HFFc6 (cell line): ENCODE results near the gene BACH1. TPM values are rescaled to one million over a fixed set of nuclear protein-coding genes. Genes with fewer than 3 reads are reported as not detected.
A peak's percentile ranks its signal among the peaks of the same experiment; 100 is the strongest.

Experiments
- DNase-seq: peaks from one replicate; pipeline ENCODE4 v3.0.0-alpha.2; 2018
- H3K27ac Mint-ChIP-seq: 2 replicates; pipeline ENCODE4 v1.8.0; 2020; ENCODE audit warnings: mild to moderate bottlenecking, mixed read lengths
- H3K27me3 Mint-ChIP-seq: 2 replicates; pipeline ENCODE4 v1.8.0; 2021; ENCODE audit warnings: mild to moderate bottlenecking, moderate library complexity, mixed read lengths; ENCODE audit not compliant: insufficient read depth
- H3K36me3 Mint-ChIP-seq: 2 replicates; pipeline ENCODE4 v1.8.0; 2021; ENCODE audit warnings: low read depth, mixed read lengths
- H3K4me1 Mint-ChIP-seq: 2 replicates; pipeline ENCODE4 v1.8.0; 2020; ENCODE audit warnings: low read depth, mixed read lengths
- H3K4me3 Mint-ChIP-seq: 2 replicates; pipeline ENCODE4 v1.8.0; 2020; ENCODE audit warnings: mild to moderate bottlenecking, moderate library complexity, mixed read lengths
- H3K9me3 Mint-ChIP-seq: 2 replicates; pipeline ENCODE4 v1.8.0; 2020; ENCODE audit warnings: mild to moderate bottlenecking, mixed read lengths
- CTCF ChIP-seq: fragments of 200-600 bp; sonication (generic); IDR thresholded peaks from 2 replicates; pipeline ENCODE4 v1.5.0; 2021; ENCODE audit warnings: antibody characterized with exemption, mild to moderate bottlenecking
- total RNA-seq, 6 experiments: library from RNA; stranded (reverse); fragmentation: NEBNext Ultra II Directional; extraction: Animal tissue kit (Norgen Biotek cat#: 25700); gene quantifications; 2 replicates in 1 of 6; 3 replicates in 5 of 6; pipeline ENCODE4 v1.2.3, GENCODE V29; 2021

Gene BACH1
- total RNA-seq, 6 experiments from 2014 or later: 47.3 to 53.5 (median 53.1) TPM

- peaks cover 65% of the 10 kb centered on the region for H3K4me1 Mint-ChIP-seq
- no peak for DNase-seq
- peaks cover 28% of the 10 kb centered on the region for H3K36me3 Mint-ChIP-seq
- H3K4me3 Mint-ChIP-seq: no peak overlapping the region
- H3K27me3 Mint-ChIP-seq: no peaks in the 10 kb centered on the region
- H3K9me3 Mint-ChIP-seq: peaks cover 27% of the 10 kb centered on the region
- TF ChIP-seq CTCF: no peak
- H3K27ac Mint-ChIP-seq: peak overlapping the region; percentile 83
These were observed 41.0 kb upstream of the BACH1 start for GRCh38 chr21:29257701-29258100.

DNA sequence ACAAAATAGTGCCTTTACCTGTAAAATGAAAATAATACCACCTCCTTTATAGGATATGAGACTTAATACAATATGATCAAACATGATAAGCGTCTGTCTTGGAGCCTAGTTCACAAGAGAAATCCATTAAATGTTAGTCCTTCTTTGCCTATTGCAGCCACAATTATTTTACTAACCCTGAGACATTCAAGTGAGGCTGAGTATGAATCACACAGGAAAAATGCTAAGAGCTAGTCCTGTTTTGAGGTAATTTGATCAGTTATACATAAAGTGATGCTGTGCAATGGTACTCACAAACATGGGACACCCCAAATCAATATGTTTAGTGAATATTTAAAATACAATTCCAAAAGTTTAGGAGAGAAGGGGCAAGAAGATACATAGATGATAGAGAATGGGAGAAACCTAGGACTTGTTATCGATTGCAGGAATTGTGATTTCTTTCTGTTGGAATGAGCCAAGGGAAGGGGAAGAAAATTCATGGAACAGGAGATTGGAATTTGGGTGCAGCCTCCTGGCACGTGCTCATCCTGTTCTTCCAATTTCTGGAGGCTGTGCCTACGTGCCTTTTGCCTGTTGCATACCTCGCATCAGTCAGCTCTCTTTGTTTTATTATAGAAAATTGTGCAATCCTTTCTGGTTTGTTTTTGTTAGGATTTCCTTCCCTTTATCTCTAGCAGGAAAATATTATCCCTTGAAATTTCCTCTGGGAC lies 39.9 kb upstream of the BACH1 start:
- peak overlapping the region; percentile 83 for H3K27ac Mint-ChIP-seq
- peak overlapping the region; percentile 76 for H3K4me3 Mint-ChIP-seq
- TF ChIP-seq CTCF: no peak
- H3K4me1 Mint-ChIP-seq: peaks cover 67% of the 10 kb centered on the region
- peaks cover 16% of the 10 kb centered on the region for H3K9me3 Mint-ChIP-seq
- H3K36me3 Mint-ChIP-seq: peaks cover 17% of the 10 kb centered on the region
- peak; percentile 87 for DNase-seq
- H3K27me3 Mint-ChIP-seq: no peaks in the 10 kb centered on the region

DNA sequence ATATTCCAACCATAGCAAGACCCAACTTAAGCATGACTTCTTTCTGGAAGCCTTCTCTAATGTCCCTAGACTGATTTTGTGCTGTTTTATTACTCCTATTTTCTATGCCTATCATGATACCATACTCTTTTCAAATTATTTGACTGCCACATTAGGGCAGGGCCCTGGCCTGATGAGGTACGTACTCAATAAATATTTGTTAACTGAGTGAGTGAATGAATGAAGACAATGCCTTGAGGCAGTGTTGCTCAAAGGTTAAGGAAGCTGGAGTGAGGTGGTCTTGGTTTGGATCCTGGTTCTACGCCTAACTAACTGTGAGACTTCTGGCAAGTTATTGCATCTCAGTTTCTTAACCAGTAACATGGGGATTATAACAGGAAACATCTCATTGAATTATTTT lies 38.3 kb upstream of the BACH1 start:
- Mint-ChIP-seq H3K36me3 (0 out of 2 replicates have a peak, but pooled peaks cover 9% of the 10 kb centered on the region), H3K9me3 (peaks cover 3% of the 10 kb centered on the region; the same call in 1 of the 2 replicates), H3K4me3 (no peak overlapping the region), H3K27me3 (no peaks in the 10 kb centered on the region), H3K27ac (no peak overlapping the region; the same call in 1 of the 2 replicates), H3K4me1 (peaks cover 74% of the 10 kb centered on the region)
- no peak for TF ChIP-seq CTCF
- DNase-seq: no peak

DNA sequence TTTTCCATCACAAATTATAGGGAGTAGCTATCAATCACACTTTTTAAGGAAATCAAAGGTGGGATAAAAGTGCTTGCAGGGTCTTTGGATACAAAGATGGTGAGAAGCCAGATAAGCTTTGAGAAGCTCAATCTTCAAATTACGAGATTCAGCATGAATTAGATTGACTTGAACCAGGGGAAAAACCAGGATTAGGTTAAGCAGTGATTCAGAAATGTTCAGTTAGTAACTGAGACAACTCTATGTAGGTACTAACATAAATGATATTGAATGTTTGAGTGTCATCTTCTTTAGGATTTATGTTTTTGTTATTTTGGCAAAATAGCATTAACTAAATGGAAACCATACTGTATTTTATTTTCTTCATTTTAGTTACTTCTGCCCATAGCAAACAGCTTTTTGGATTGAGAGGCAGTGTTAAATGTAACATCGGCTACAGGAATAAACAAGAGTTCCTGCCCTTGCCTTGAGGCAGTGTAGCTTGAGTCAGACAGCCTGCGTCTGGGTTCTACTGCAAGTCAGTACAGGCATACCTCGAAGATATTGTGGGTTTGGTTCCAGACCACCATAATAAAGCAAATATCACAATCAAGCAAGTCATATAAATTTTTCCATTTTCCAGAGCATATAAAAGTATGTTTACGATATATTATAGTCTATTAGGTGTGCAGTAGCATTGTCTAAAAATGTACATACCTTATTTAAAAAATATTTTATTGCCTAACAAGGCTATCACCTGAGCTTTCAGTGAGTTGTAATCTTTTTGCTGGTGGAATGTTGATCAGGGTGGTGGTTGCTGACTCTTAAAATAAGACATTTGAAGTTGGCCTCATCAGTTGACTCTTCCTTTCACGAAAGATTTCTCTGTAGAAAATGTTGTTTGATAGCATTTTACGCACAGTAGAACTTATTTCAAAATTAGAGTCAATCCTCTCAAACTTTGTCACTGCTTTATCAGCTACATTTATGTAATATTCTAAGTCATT lies 36.9 kb upstream of the BACH1 start:
- Mint-ChIP-seq H3K9me3 (no peaks in the 10 kb centered on the region), H3K4me1 (peaks cover 74% of the 10 kb centered on the region), H3K36me3 (no peaks in the 10 kb centered on the region), H3K27me3 (no peaks in the 10 kb centered on the region), H3K27ac (peak overlapping the region; percentile 11; the same call in 1 of the 2 replicates), H3K4me3 (no peak overlapping the region)
- DNase-seq: peak; percentile 41
- no peak for TF ChIP-seq CTCF

DNA sequence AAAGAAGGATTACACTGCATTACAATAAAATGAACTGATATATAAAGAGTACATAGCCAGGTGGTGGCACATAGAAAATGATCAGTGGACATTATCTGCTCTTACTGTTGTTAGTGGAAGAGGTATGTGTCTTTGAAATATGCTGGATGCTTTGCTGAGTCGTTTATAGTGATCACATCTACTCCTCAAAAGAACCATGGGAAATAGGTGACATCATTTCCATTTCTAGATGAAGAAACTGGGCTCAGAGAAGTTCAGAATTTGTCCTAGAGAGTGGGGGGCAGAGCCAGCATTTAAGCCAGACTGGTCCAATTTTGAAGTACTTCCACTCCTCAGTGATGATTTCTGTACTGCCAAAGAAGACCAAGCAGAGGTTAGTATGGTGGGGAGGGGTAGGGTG lies 34.0 kb upstream of the BACH1 start:
- no peaks in the 10 kb centered on the region for H3K9me3 Mint-ChIP-seq
- DNase-seq: no peak
- H3K36me3 Mint-ChIP-seq: no peaks in the 10 kb centered on the region
- peaks cover 47% of the 10 kb centered on the region for H3K4me1 Mint-ChIP-seq
- no peak for TF ChIP-seq CTCF
- H3K27me3 Mint-ChIP-seq: no peaks in the 10 kb centered on the region; the same call in 1 of the 2 replicates
- no peak overlapping the region for H3K4me3 Mint-ChIP-seq
- H3K27ac Mint-ChIP-seq: no peak overlapping the region
